PC-3 (cell line): ENCODE data around the gene KBTBD4. TPM values are rescaled to one million over a fixed set of nuclear protein-coding genes. Genes with fewer than 3 reads are reported as not detected.

ENCODE experiments used
- ATAC-seq: fragments of 200-7000 bp; cut with Tn5 transposase; 2 replicates; pipeline ENCODE4 v1.9.1; 2020; ENCODE audit warnings: mild to moderate bottlenecking, moderate library complexity
- BruUV-seq: library from RNA; stranded (reverse); fragments of 400-500 nt; replicated peaks from 2 replicates; lab custom pipeline; 2021; lab: Mats Ljungman, UMichigan
- CTCF ChIA-PET: fragments of 300-600 bp; sonication (Branson Sonifier 250); formaldehyde crosslinking; loops from one replicate; lab custom pipeline; 2022; ENCODE audit warnings: antibody characterized with exemption; lab: Charles Lee
- POLR2A ChIA-PET: fragments of 300-600 bp; sonication (Branson Sonifier 250); formaldehyde crosslinking; loops from one replicate; lab custom pipeline; 2022; ENCODE audit warnings: antibody characterized with exemption; ENCODE audit not compliant: unreplicated experiment; lab: Charles Lee
- DNase-seq: peaks from one replicate; pipeline ENCODE4 v3.0.0-alpha.2; 2015
- H2AFZ ChIP-seq: fragments of 300-600 bp; sonication (generic); 2 replicates; pipeline ENCODE4 v1.6.0; 2016; ENCODE audit warnings: antibody characterized with exemption, low read length
- H3F3A ChIP-seq: fragments of 300-600 bp; sonication (generic); one replicate; pipeline ENCODE4 v1.6.0; 2017; ENCODE audit warnings: antibody characterized with exemption, low read length, control low read depth, mild to moderate bottlenecking; ENCODE audit not compliant: unreplicated experiment
- H3K27ac ChIP-seq: fragments of 300-600 bp; sonication (generic); 2 replicates; pipeline ENCODE4 v1.5.1; 2016; ENCODE audit warnings: mild to moderate bottlenecking, low read length
- H3K27me3 ChIP-seq: fragments of 300-600 bp; sonication (generic); 2 replicates; pipeline ENCODE4 v1.6.1; 2016; ENCODE audit warnings: low read length, mixed read lengths
- H3K36me3 ChIP-seq: fragments of 300-600 bp; sonication (generic); 2 replicates; pipeline ENCODE4 v1.6.1; 2016; ENCODE audit warnings: low read depth, mixed run types, low read length, mixed read lengths
- H3K4me1 ChIP-seq: fragments of 300-600 bp; sonication (generic); 2 replicates; pipeline ENCODE4 v1.5.1; 2016; ENCODE audit warnings: low read length; ENCODE audit not compliant: insufficient read depth
- H3K4me2 ChIP-seq: fragments of 300-600 bp; sonication (generic); 2 replicates; pipeline ENCODE4 v1.6.0; 2016; ENCODE audit warnings: low read length
- H3K4me3 ChIP-seq: fragments of 300-600 bp; sonication (generic); 2 replicates; pipeline ENCODE4 v1.5.1; 2016; ENCODE audit warnings: mild to moderate bottlenecking, low read length, mixed read lengths
- H3K79me2 ChIP-seq: fragments of 300-600 bp; sonication (generic); 2 replicates; pipeline ENCODE4 v1.6.1; 2017; ENCODE audit warnings: low read length, mixed read lengths
- H3K9ac ChIP-seq: fragments of 300-600 bp; sonication (generic); 2 replicates; pipeline ENCODE4 v1.6.0; 2016; ENCODE audit warnings: mild to moderate bottlenecking, low read length
- H3K9me2 ChIP-seq: fragments of 300-600 bp; sonication (generic); replicated peaks from 2 replicates; pipeline ENCODE4 v1.6.1; 2016; ENCODE audit warnings: mixed run types, low read length, mixed read lengths
- H3K9me3 ChIP-seq: fragments of 300-600 bp; sonication (generic); 2 replicates; pipeline ENCODE4 v1.6.1; 2016; ENCODE audit warnings: low read length, mixed read lengths
- H4K20me1 ChIP-seq: fragments of 300-600 bp; sonication (generic); 2 replicates; pipeline ENCODE4 v1.6.1; 2016; ENCODE audit warnings: low read length, mixed read lengths
- EZH2 ChIP-seq: fragments of 300-600 bp; sonication (generic); IDR thresholded peaks from one replicate; pipeline ENCODE4 v1.6.1; 2017; ENCODE audit warnings: antibody characterized with exemption, mild to moderate bottlenecking, low read length; ENCODE audit not compliant: unreplicated experiment
- EZH2phosphoT487 ChIP-seq: fragments of 300-600 bp; sonication (generic); IDR thresholded peaks from 2 replicates; pipeline ENCODE4 v1.6.1; 2018; ENCODE audit warnings: mild to moderate bottlenecking, antibody characterized with exemption, low read length, borderline replicate concordance
- intact Hi-C: fragments of 100-400 bp; cut with micrococcal nuclease; formaldehyde crosslinking; loops from 2 replicates; pipeline ENCODE4 v1.9.0; 2023
- total RNA-seq: library from RNA; depleted of rRNA; stranded (reverse); fragments of >200 nt; gene quantifications from 2 replicates; pipeline ENCODE4 v1.2.3, GENCODE V29; 2014
- TF ChIP-seq, protein P1 (sequence below): fragments of 300-600 bp; sonication (generic); conservative IDR thresholded peaks from 2 replicates; pipeline ENCODE4 v1.5.1; 2017; ENCODE audit warnings: antibody characterized with exemption, low read depth, mild to moderate bottlenecking, low read length

Gene KBTBD4
- total RNA-seq, 1 experiment from 2014 or later, result 9.8 TPM

DNA sequence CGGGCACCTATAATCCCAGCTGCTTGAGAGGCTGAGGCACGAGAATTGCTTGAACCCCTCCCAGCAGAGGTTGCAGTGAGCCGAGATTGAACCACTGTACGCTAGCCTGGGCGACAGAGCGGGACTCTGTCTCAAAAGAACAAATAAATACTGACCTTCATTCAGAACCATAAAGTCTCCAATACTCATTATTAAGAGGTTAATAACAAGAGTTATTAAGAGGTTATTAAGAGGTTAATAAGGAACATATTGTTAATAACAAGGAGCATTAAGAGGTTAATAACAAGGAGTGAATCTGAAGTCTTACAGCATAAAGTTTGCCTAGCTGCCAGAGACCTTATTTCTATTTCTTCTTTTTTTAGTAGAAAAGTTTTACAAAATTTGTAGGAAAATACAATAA lies 33.5 kb downstream of the KBTBD4 start:
- H3K9me3 ChIP-seq, result no peaks in the 10 kb centered on the region
- H3K79me2 ChIP-seq, result peaks cover 95% of the 10 kb centered on the region
- H3K9me2 ChIP-seq, result no peaks in the 10 kb centered on the region
- peaks cover 4% of the 10 kb centered on the region; the same call in 1 of the 2 replicates for H3K36me3 ChIP-seq
- DNase-seq, result no peak
- H2AFZ ChIP-seq, result no peak overlapping the region
- ChIA-PET POLR2A (interaction anchor here (0.6 kb wide), 1 partner anchor 10 kb away, joined by 6 read pairs; no protein-coding TSS in a partner anchor), CTCF (no interaction called here)
- no peak overlapping the region for H3K4me3 ChIP-seq
- no peak overlapping the region for H3K27ac ChIP-seq
- no peaks in the 10 kb centered on the region for H3F3A ChIP-seq
- no TSS peak for BruUV-seq
- TF ChIP-seq EZH2, result no peak
- TF ChIP-seq, protein P1, sequence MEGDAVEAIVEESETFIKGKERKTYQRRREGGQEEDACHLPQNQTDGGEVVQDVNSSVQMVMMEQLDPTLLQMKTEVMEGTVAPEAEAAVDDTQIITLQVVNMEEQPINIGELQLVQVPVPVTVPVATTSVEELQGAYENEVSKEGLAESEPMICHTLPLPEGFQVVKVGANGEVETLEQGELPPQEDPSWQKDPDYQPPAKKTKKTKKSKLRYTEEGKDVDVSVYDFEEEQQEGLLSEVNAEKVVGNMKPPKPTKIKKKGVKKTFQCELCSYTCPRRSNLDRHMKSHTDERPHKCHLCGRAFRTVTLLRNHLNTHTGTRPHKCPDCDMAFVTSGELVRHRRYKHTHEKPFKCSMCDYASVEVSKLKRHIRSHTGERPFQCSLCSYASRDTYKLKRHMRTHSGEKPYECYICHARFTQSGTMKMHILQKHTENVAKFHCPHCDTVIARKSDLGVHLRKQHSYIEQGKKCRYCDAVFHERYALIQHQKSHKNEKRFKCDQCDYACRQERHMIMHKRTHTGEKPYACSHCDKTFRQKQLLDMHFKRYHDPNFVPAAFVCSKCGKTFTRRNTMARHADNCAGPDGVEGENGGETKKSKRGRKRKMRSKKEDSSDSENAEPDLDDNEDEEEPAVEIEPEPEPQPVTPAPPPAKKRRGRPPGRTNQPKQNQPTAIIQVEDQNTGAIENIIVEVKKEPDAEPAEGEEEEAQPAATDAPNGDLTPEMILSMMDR, result no peak
- TF ChIP-seq EZH2phosphoT487, result no peak
- peaks cover 33% of the 10 kb centered on the region; the same call in 1 of the 2 replicates for H4K20me1 ChIP-seq
- intact Hi-C loops, result no loop called here
- H3K27me3 ChIP-seq, result no peaks in the 10 kb centered on the region
- H3K4me1 ChIP-seq, result peaks cover 18% of the 10 kb centered on the region
- ATAC-seq, result no peak
- H3K9ac ChIP-seq, result no peak overlapping the region
- no peak overlapping the region for H3K4me2 ChIP-seq

DNA sequence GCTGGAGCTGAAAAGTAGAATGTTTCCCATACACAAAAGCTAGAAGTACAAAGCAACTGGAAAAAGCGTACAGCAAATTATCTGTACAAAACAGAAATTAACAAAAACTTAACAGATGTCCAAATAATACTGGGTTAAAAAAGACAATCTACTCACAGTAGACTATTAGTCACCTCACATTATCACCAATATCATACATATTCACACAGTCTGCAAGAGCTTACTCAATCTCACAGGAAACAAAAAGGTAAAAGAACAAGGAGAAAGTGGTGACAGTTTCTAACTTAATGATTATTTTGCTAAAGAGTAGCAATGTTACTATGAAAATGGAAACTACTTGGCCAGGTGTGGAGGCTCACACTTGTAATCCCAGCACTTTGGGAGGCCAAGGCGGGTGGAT lies 37.7 kb downstream of the KBTBD4 start:
- intact Hi-C loops, result no loop called here

DNA sequence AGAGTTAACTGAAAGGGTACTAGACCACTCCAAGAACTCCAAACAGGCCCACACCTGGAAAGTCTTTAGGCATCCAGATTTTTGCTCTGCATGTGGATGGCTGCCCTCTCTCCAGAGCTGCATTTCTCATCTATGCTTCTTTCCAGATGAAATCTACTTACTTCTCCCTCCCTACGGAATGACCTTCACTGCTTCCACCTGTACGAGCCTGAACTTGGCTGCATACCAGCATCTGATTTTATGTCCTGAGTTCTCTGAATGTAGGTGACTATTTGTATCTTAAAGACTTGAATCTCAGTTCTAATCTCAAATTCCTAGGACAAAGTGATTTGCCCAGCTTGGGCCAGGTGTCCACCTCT lies 39.1 kb downstream of the KBTBD4 start:
- no peak for DNase-seq
- Histone ChIP-seq H3K36me3 (no peaks in the 10 kb centered on the region; the same call in 1 of the 2 replicates), H3K9me3 (no peaks in the 10 kb centered on the region), H3F3A (no peaks in the 10 kb centered on the region), H3K9me2 (no peaks in the 10 kb centered on the region), H4K20me1 (peaks cover 32% of the 10 kb centered on the region), H2AFZ (no peak overlapping the region), H3K4me2 (peak overlapping the region; percentile 75), H3K27ac (peak overlapping the region; percentile 91), H3K4me1 (peaks cover 38% of the 10 kb centered on the region), H3K4me3 (peak overlapping the region; percentile 46; the same call in 1 of the 2 replicates), H3K79me2 (peaks cover 93% of the 10 kb centered on the region), H3K9ac (peak overlapping the region; percentile 57), H3K27me3 (no peaks in the 10 kb centered on the region)
- BruUV-seq, result TSS peak; percentile 5
- no peak for ATAC-seq
- TF ChIP-seq EZH2phosphoT487, result no peak
- TF ChIP-seq, protein P1, result no peak
- no peak for TF ChIP-seq EZH2
- ChIA-PET POLR2A (interaction anchor here (0.5 kb wide), 1 partner anchor 39 kb away, joined by 5 read pairs; the partner anchor contains the start of genes KBTBD4 and NDUFS3), CTCF (interaction anchor here (0.7 kb wide), 1 partner anchor 15 kb away, joined by 7 read pairs; no protein-coding TSS in a partner anchor)
- intact Hi-C loops, result loop anchor here (1.0 to 2.0 kb wide), 2 partner anchors 15 to 62 kb away; no protein-coding TSS in a partner anchor

More for the DNA sequence above, 37.7 kb downstream of the KBTBD4 start:
- POLR2A ChIA-PET, result no interaction called here
- Histone ChIP-seq H3K4me3 (peak overlapping the region; percentile 37; the same call in 1 of the 2 replicates), H3K9ac (peak overlapping the region; percentile 45), H3K4me2 (peak overlapping the region; percentile 75), H3K79me2 (peaks cover 93% of the 10 kb centered on the region), H3K36me3 (no peaks in the 10 kb centered on the region; the same call in 1 of the 2 replicates), H3K9me3 (no peaks in the 10 kb centered on the region), H4K20me1 (peaks cover 30% of the 10 kb centered on the region), H3K27ac (peak overlapping the region; percentile 91), H3K27me3 (no peaks in the 10 kb centered on the region), H3F3A (no peaks in the 10 kb centered on the region), H3K9me2 (no peaks in the 10 kb centered on the region), H3K4me1 (peaks cover 38% of the 10 kb centered on the region), H2AFZ (no peak overlapping the region)
- ATAC-seq (peak; percentile 6), DNase-seq (no peak)
- no TSS peak for BruUV-seq
- no peak for TF ChIP-seq EZH2phosphoT487
- CTCF ChIA-PET, result no interaction called here
